ENCODE results near the gene NKX6-1. TPM values are rescaled to one million over a fixed set of nuclear protein-coding genes. Genes with fewer than 3 reads are reported as not detected.

Gene NKX6-1
- total and polyA plus RNA-seq, 3 donors from 2014 or later = 0.87 to 1.9 (median 1.3) TPM

DNA sequence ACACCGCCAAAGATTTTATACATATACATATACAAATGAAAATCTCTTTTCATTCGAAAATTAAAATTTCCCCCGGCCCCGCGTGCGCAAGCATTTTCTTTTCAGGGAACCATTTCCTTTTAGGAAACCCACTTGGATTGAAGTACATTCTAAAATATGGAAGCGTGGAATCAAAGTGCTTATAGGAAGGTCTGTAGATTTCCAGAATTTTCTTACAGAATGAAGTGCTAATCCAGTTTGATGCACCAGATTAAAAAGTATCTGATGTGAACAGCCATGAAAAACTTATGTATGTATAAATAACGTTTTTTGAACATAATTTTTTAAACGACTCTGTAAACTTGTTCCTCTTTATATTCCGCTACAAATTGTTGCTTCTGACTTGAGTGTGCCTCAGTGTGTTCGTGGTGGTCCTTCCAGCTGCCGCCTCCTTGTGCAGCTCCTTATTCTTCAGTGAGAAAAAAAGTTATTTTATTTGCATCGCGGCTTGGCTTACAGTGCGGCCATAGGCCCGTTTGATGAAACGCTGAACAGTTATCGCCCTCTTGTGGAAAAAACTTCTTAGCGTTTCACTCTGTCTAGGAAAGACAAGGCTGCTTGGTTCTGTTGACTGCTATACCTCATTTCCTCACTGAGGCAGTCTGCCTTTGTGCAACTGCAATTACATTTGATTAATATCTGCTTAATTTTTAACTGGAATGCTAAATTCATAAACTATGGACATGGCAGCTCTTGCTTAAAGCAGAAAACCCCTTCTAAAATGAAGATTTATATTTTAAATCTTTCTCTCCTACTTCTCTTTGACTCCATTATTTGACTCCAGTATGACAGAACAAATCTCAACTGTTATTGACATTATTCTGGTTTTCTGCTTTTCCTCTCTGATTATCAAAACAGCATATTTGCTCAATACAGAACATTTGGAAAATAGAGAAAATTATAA is 4.7 kb upstream of the NKX6-1 start:
- H3K36me3 ChIP-seq (ENCODE audit: low read depth, missing control alignments) = no peaks in the 10 kb centered on the region
- no peak overlapping the region for H3K4me3 ChIP-seq
- no peak overlapping the region for H3K27ac ChIP-seq
- no peak for DNase-seq
- intact Hi-C loops (cut with DNase I; ENCODE audit: low total_unique reads) = no loop called here
- H3K9me3 ChIP-seq = no peaks in the 10 kb centered on the region
- H3K27me3 ChIP-seq = peaks cover 2% of the 10 kb centered on the region
- H3K4me1 ChIP-seq = peaks cover 4% of the 10 kb centered on the region
- no peak for TF ChIP-seq POLR2A (IDR thresholded peaks at IDR 0.05)
- TF ChIP-seq, protein P1, sequence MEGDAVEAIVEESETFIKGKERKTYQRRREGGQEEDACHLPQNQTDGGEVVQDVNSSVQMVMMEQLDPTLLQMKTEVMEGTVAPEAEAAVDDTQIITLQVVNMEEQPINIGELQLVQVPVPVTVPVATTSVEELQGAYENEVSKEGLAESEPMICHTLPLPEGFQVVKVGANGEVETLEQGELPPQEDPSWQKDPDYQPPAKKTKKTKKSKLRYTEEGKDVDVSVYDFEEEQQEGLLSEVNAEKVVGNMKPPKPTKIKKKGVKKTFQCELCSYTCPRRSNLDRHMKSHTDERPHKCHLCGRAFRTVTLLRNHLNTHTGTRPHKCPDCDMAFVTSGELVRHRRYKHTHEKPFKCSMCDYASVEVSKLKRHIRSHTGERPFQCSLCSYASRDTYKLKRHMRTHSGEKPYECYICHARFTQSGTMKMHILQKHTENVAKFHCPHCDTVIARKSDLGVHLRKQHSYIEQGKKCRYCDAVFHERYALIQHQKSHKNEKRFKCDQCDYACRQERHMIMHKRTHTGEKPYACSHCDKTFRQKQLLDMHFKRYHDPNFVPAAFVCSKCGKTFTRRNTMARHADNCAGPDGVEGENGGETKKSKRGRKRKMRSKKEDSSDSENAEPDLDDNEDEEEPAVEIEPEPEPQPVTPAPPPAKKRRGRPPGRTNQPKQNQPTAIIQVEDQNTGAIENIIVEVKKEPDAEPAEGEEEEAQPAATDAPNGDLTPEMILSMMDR (IDR thresholded peaks at IDR 0.05) = peak in 2 of 3 experiments; percentile 30 to 33
- 7 to 9% methylated on average over 19 of the region's 19 CpGs for WGBS, 2 donors

DNA sequence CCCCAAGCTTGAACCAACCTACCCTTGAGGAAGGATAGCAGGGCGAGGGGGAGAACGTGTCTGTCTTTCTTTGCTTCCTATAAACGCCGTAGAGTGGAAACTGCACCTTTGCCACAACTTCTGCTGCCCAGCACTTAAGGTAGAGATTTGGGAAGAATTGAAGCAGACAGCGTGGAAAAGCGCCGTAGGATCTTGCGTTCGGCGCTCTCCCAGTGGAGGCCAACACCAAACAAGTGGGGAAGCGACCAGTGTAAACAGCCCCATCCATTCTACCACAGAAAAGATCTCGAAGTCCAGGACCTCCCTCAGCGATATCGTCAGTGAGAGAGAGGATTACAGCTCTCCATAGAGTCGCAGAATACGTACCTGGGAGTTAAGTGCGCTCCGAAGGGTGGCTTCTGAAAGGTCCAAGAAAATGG is 3.9 kb upstream of the NKX6-1 start:
- Histone ChIP-seq H3K4me1 (peaks cover 10% of the 10 kb centered on the region), H3K27ac (no peak overlapping the region), H3K4me3 (no peak overlapping the region)

DNA sequence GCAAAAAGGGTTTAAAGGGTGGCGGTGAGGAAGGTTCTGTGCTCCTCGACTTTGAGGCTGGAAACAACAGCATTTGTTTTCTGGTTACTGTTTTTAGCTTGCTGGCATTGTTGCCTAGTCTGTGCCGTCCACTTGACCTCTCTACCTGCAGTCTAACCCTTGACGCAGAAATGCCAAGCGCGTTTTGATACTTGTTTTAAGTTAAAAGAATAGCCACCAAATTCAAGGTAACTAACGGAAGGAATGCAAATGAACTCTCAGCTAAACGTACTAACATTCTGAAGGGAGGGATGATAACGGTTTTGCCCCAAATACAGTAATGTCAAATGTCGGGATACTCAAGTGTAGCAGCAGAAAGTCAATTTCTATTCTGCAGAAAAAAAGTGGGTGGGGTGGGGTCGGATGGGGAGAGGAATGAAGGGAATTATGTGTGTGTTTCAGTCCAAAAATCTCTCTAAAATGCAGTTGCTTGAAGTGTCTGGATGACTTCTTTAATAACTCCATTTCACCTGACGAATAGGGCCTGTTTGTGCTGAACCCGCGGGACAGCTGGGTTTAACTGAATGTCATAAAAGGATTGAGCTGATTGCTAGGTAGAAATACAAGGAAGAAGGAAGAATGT is 3.4 kb upstream of the NKX6-1 start:
- intact Hi-C loops (cut with DNase I; ENCODE audit: low total_unique reads) = no loop called here
- Histone ChIP-seq H3K27ac (no peak overlapping the region), H3K4me3 (no peak overlapping the region), H3K36me3 (ENCODE audit: low read depth, missing control alignments) (no peaks in the 10 kb centered on the region), H3K4me1 (peaks cover 10% of the 10 kb centered on the region), H3K9me3 (no peaks in the 10 kb centered on the region), H3K27me3 (peaks cover 2% of the 10 kb centered on the region)
- whole genome bisulfite sequencing, 2 donors = 11 to 12% methylated on average over 14 of the region's 14 CpGs
- no peak for DNase-seq
- TF ChIP-seq POLR2A (IDR thresholded peaks at IDR 0.05) = no peak
- TF ChIP-seq, protein P1 (IDR thresholded peaks at IDR 0.05) = no peak

More for the DNA sequence above, 3.9 kb upstream of the NKX6-1 start:
- WGBS, 2 donors = 10% methylated on average over 18 of the region's 18 CpGs
- Histone ChIP-seq H3K9me3 (no peaks in the 10 kb centered on the region), H3K36me3 (ENCODE audit: low read depth, missing control alignments) (no peaks in the 10 kb centered on the region), H3K27me3 (peaks cover 2% of the 10 kb centered on the region)
- intact Hi-C loops (cut with DNase I; ENCODE audit: low total_unique reads) = no loop called here
- TF ChIP-seq, protein P1 (IDR thresholded peaks at IDR 0.05) = no peak
- no peak for TF ChIP-seq POLR2A (IDR thresholded peaks at IDR 0.05)
- no peak for DNase-seq

GRCh38 chr4:84501721-84502267 is 2.7 kb upstream of the NKX6-1 start:
- no peak for DNase-seq
- TF ChIP-seq, protein P1 (IDR thresholded peaks at IDR 0.05) = no peak
- no peak for TF ChIP-seq POLR2A (IDR thresholded peaks at IDR 0.05)
- Histone ChIP-seq H3K9me3 (no peaks in the 10 kb centered on the region), H3K4me1 (peaks cover 10% of the 10 kb centered on the region), H3K36me3 (ENCODE audit: low read depth, missing control alignments) (no peaks in the 10 kb centered on the region), H3K4me3 (no peak overlapping the region), H3K27me3 (peaks cover 2% of the 10 kb centered on the region), H3K27ac (no peak overlapping the region)
- intact Hi-C loops (cut with DNase I; ENCODE audit: low total_unique reads) = no loop called here
- WGBS, 2 donors = 3 to 6% methylated on average over 21 to 33 of the region's 33 CpGs
